ENCODE results near the gene RASGEF1C.

Gene RASGEF1C

GRCh38 chr5:180235077-180235476, 26.1 kb upstream of the RASGEF1C start:
- Histone ChIP-seq H3K4me3 (ENCODE audit: low read length) (no peak overlapping the region), H3K9me3 (ENCODE audit: insufficient read depth, low read length) (no peaks in the 10 kb centered on the region), H3K27me3 (ENCODE audit: low read depth, low read length) (no peaks in the 10 kb centered on the region), H3K4me2 (ENCODE audit: low read length) (no peak overlapping the region), H3K27ac (ENCODE audit: low read length) (no peak overlapping the region), H3K79me2 (ENCODE audit: low read length) (no peaks in the 10 kb centered on the region), H3K9ac (ENCODE audit: low read length) (no peak overlapping the region), H2AFZ (ENCODE audit: low read depth, low read length) (no peak overlapping the region), H3K4me1 (ENCODE audit: low read length) (no peaks in the 10 kb centered on the region), H4K20me1 (ENCODE audit: insufficient read depth, low read length) (no peaks in the 10 kb centered on the region), H3K36me3 (replicated peaks; ENCODE audit: low read depth, low read length) (peaks cover 72% of the 10 kb centered on the region)
- TF ChIP-seq CTCF (IDR thresholded peaks at IDR 0.05; ENCODE audit: low read depth, low read length) (no peak), EZH2phosphoT487 (IDR thresholded peaks at IDR 0.05; ENCODE audit: low read depth) (no peak)

- H3K4me3 ChIP-seq (ENCODE audit: low read length) = no peak overlapping the region
- no peaks in the 10 kb centered on the region for H4K20me1 ChIP-seq (ENCODE audit: insufficient read depth, low read length)
- H3K9me3 ChIP-seq (ENCODE audit: insufficient read depth, low read length) = no peaks in the 10 kb centered on the region
- H3K27ac ChIP-seq (ENCODE audit: low read length) = no peak overlapping the region
- H3K4me2 ChIP-seq (ENCODE audit: low read length) = no peak overlapping the region
- no peak for TF ChIP-seq CTCF (IDR thresholded peaks at IDR 0.05; ENCODE audit: low read depth, low read length)
- no peak for TF ChIP-seq EZH2phosphoT487 (IDR thresholded peaks at IDR 0.05; ENCODE audit: low read depth)
- H3K36me3 ChIP-seq (replicated peaks; ENCODE audit: low read depth, low read length) = peaks cover 64% of the 10 kb centered on the region
- no peaks in the 10 kb centered on the region for H3K79me2 ChIP-seq (ENCODE audit: low read length)
- no peaks in the 10 kb centered on the region for H3K4me1 ChIP-seq (ENCODE audit: low read length)
- no peak overlapping the region for H2AFZ ChIP-seq (ENCODE audit: low read depth, low read length)
- no peaks in the 10 kb centered on the region for H3K27me3 ChIP-seq (ENCODE audit: low read depth, low read length)
- H3K9ac ChIP-seq (ENCODE audit: low read length) = no peak overlapping the region
These were observed 25.3 kb upstream of the RASGEF1C start for GRCh38 chr5:180234271-180234670.

- Histone ChIP-seq H3K36me3 (replicated peaks; ENCODE audit: low read depth, low read length) (peaks cover 58% of the 10 kb centered on the region), H3K4me2 (ENCODE audit: low read length) (no peak overlapping the region), H3K79me2 (ENCODE audit: low read length) (no peaks in the 10 kb centered on the region), H2AFZ (ENCODE audit: low read depth, low read length) (no peak overlapping the region), H3K27ac (ENCODE audit: low read length) (no peak overlapping the region), H3K4me1 (ENCODE audit: low read length) (no peaks in the 10 kb centered on the region), H3K27me3 (ENCODE audit: low read depth, low read length) (no peaks in the 10 kb centered on the region), H3K9me3 (ENCODE audit: insufficient read depth, low read length) (no peaks in the 10 kb centered on the region), H3K4me3 (ENCODE audit: low read length) (no peak overlapping the region), H3K9ac (ENCODE audit: low read length) (no peak overlapping the region), H4K20me1 (ENCODE audit: insufficient read depth, low read length) (no peaks in the 10 kb centered on the region)
- TF ChIP-seq EZH2phosphoT487 (IDR thresholded peaks at IDR 0.05; ENCODE audit: low read depth) (no peak), CTCF (IDR thresholded peaks at IDR 0.05; ENCODE audit: low read depth, low read length) (no peak)
These were observed 24.7 kb upstream of the RASGEF1C start for GRCh38 chr5:180233729-180234128.

- Histone ChIP-seq H3K4me1 (ENCODE audit: low read length) (no peaks in the 10 kb centered on the region), H2AFZ (ENCODE audit: low read depth, low read length) (no peak overlapping the region), H3K27me3 (ENCODE audit: low read depth, low read length) (no peaks in the 10 kb centered on the region), H3K9ac (ENCODE audit: low read length) (no peak overlapping the region), H3K4me2 (ENCODE audit: low read length) (no peak overlapping the region), H3K27ac (ENCODE audit: low read length) (no peak overlapping the region), H4K20me1 (ENCODE audit: insufficient read depth, low read length) (no peaks in the 10 kb centered on the region), H3K4me3 (ENCODE audit: low read length) (no peak overlapping the region), H3K79me2 (ENCODE audit: low read length) (no peaks in the 10 kb centered on the region), H3K9me3 (ENCODE audit: insufficient read depth, low read length) (no peaks in the 10 kb centered on the region), H3K36me3 (replicated peaks; ENCODE audit: low read depth, low read length) (peaks cover 41% of the 10 kb centered on the region)
- no peak for TF ChIP-seq CTCF (IDR thresholded peaks at IDR 0.05; ENCODE audit: low read depth, low read length)
- no peak for TF ChIP-seq EZH2phosphoT487 (IDR thresholded peaks at IDR 0.05; ENCODE audit: low read depth)
These were observed 21.0 kb upstream of the RASGEF1C start for GRCh38 chr5:180230017-180230416.
